Measurements from ENCODE around the gene KLHL30. TPM values are rescaled to one million over a fixed set of nuclear protein-coding genes. Genes with fewer than 3 reads are reported as not detected.

The KLHL30 gene
- total and polyA plus RNA-seq, 8 donors: 0.06 to 1.0 (median 0.15) TPM

DNA sequence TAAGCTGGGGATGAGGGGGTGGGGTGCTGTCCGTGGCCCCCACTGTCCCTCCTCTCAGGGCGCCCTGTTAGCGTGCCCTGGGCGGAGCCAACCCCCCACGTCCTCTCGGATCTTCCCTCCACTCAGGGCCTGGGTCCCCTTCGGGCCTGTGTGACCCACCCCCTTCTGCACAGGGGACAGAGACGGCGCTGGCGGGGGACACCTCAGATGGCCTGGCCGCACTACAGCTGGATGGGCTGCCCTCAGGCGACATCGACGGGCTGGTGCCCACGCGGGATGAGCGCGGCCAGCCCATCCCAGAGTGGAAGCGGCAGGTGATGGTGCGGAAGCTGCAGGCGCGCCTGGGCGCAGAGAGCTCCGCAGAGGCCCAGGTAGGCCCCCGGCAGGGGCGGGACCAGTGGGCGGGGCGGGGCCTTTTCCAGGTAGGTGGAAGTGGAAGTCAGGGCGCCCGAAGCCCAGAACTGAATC, 9.9 kb upstream of the KLHL30 start:
- intact Hi-C loops (cut with DNase I): no loop called here
- DNase-seq (peak in 1 of 4 donors; percentile 74), ATAC-seq (no peak)
- H3K27me3 ChIP-seq: peaks cover 0 to 25% of the 10 kb centered on the region in 2 donors
- no peak overlapping the region for H3K27ac ChIP-seq
- TF ChIP-seq, protein P1, sequence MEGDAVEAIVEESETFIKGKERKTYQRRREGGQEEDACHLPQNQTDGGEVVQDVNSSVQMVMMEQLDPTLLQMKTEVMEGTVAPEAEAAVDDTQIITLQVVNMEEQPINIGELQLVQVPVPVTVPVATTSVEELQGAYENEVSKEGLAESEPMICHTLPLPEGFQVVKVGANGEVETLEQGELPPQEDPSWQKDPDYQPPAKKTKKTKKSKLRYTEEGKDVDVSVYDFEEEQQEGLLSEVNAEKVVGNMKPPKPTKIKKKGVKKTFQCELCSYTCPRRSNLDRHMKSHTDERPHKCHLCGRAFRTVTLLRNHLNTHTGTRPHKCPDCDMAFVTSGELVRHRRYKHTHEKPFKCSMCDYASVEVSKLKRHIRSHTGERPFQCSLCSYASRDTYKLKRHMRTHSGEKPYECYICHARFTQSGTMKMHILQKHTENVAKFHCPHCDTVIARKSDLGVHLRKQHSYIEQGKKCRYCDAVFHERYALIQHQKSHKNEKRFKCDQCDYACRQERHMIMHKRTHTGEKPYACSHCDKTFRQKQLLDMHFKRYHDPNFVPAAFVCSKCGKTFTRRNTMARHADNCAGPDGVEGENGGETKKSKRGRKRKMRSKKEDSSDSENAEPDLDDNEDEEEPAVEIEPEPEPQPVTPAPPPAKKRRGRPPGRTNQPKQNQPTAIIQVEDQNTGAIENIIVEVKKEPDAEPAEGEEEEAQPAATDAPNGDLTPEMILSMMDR (IDR thresholded peaks at IDR 0.05): no peak
- no peak overlapping the region for H3K4me3 ChIP-seq
- no peaks in the 10 kb centered on the region for H3K9me3 ChIP-seq
- H3K4me1 ChIP-seq: peaks cover 0 to 5% of the 10 kb centered on the region in 2 donors
- H3K36me3 ChIP-seq: no peaks in the 10 kb centered on the region

DNA sequence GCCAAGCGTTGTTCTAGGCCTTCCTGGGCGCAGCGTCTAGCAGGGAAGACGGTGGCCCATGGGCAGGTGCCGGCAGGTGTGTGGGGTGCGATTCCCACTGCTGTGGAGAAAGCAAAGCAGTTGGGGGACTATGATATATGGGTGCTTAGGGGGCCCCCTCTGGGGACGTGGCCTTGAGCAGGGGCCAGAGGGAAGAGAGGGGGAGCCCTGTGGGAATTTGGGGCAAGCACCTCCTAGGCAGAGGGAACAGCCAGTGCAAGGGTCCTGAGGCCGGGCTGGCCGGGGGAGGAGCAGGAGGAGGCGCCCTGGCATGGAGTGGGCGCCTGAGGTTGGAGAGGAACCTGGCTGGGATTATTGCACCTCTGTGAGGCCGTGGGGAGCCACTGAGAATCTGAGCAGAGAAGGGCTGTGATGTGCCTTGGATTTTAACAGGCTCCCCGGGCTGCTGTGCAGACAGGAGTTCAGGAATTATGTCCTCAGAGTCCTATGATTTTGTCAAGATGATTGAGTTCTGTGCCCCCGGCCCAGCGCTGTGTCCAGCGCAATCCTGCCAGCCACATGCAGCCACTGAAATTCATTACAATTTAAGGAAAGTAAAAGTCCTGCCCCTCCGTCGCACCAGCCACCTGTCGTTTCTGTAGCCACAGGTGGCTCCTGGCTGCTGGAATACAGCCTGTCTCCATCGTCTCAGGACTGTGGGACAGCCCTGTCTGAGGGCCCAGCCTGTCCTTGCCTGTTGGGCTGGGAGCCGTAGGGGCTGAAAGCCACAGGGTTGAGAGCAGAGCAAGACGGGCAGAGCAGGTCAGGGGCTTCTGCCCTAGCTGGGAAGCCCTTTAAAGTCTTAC, 9.1 kb upstream of the KLHL30 start:
- Histone ChIP-seq H3K4me1 (peaks cover 0 to 5% of the 10 kb centered on the region in 2 donors), H3K4me3 (no peak overlapping the region), H3K36me3 (no peaks in the 10 kb centered on the region), H3K9me3 (no peaks in the 10 kb centered on the region), H3K27ac (no peak overlapping the region), H3K27me3 (peaks cover 0 to 25% of the 10 kb centered on the region in 2 donors)
- intact Hi-C loops (cut with DNase I): no loop called here
- TF ChIP-seq, protein P1 (IDR thresholded peaks at IDR 0.05): no peak
- ATAC-seq (no peak), DNase-seq (peak in 1 of 4 donors; percentile 59)

DNA sequence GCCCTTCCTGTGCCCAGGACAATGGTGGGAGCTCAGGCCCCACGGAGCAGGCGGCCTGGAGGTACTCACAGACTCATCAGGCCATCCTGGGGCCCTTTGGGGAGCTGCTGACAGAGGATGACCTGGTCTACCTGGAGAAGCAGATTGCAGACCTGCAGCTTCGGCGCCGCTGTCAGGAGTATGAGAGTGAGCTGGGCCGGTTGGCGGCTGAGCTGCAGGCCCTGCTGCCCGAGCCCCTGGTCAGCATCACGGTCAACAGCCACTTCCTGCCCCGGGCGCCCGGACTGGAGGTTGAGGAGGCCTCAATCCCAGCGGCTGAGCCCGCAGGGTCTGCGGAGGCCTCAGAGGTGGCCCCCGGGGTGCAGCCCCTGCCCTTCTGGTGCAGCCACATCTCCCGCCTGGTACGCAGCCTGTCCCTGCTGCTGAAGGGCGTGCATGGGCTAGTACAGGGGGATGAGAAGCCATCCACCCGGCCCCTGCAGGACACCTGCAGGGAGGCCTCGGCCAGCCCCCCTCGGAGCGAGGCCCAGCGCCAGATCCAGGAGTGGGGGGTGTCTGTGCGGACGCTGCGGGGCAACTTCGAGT, 8.3 kb upstream of the KLHL30 start:
- H3K27me3 ChIP-seq: peaks cover 0 to 25% of the 10 kb centered on the region in 2 donors
- DNase-seq (no peak), ATAC-seq (no peak)
- peaks cover 0 to 5% of the 10 kb centered on the region in 2 donors for H3K4me1 ChIP-seq
- intact Hi-C loops (cut with DNase I): no loop called here
- H3K4me3 ChIP-seq: no peak overlapping the region
- TF ChIP-seq, protein P1 (IDR thresholded peaks at IDR 0.05): no peak
- H3K9me3 ChIP-seq: no peaks in the 10 kb centered on the region
- no peak overlapping the region for H3K27ac ChIP-seq
- no peaks in the 10 kb centered on the region for H3K36me3 ChIP-seq

DNA sequence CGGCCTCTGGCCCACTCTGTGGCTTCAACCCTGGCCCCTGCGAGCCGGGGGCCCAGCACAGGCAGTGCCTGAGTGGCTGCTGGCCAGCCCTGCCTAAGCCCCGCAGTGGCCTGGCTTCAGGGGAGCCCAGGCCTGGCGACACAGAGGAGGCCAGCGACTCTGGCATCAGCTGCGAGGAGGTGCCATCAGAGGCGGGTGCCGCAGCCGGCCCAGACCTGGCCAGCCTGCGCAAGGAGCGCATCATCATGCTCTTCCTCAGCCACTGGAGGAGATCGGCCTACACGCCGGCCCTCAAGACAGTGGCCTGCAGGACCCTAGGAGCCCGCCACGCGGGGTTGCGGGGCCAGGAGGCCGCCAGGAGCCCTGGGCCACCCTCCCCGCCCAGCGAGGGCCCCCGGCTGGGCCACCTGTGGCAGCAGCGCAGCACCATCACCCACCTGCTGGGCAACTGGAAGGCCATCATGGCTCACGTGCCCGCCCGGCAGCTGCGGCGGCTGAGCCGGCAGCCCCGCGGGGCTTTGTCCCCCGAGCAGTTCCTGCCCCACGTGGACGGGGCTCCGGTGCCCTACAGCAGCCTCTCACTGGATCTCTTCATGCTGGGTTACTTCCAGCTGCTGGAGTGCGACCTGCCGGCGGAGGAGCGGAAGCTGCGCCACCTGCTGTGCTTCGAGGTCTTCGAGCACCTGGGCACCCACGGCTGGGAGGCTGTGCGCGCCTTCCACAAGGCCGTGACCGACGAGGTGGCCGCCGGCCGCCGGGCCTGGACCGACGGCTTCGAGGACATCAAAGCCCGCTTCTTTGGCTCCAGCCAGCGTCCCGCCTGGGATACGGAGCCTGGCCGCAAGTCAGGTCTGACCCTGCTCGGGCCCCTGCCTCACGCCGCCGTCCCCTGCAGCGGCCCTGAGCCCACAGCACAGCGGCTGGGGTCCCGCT, 7.5 kb upstream of the KLHL30 start:
- no peak overlapping the region for H3K4me3 ChIP-seq
- TF ChIP-seq, protein P1 (IDR thresholded peaks at IDR 0.05): no peak
- no peaks in the 10 kb centered on the region for H3K9me3 ChIP-seq
- ATAC-seq: no peak
- peaks cover 0 to 25% of the 10 kb centered on the region in 2 donors for H3K27me3 ChIP-seq
- peak in 1 of 4 donors; percentile 76 for DNase-seq
- H3K27ac ChIP-seq: no peak overlapping the region
- no peaks in the 10 kb centered on the region for H3K36me3 ChIP-seq
- peaks cover 0 to 5% of the 10 kb centered on the region in 2 donors for H3K4me1 ChIP-seq
- intact Hi-C loops (cut with DNase I): no loop called here

All from left lung (tissue), 10 donors.